Pancreas (tissue), 10 donors: ENCODE data around the gene ITFG1. TPM values are rescaled to one million over a fixed set of nuclear protein-coding genes. Genes with fewer than 3 reads are reported as not detected.

Source experiments
- ATAC-seq, 4 donors: fragments of 200-7000 bp; cut with Tn5 transposase; one replicate each; pipeline versions ENCODE4 v1.8.0 to v1.9.1; 2020; ENCODE audit warnings: mild to moderate bottlenecking in 4 of 4, moderate library complexity in 4 of 4
- DNase-seq, 6 donors: peaks; one replicate each; pipeline ENCODE4 v3.0.0-alpha.2; 2020
- FAIRE-seq: peaks from 2 replicates; lab custom pipeline; 2012; peaks lifted over from hg19 to GRCh38; lab: Jason Lieb, UNC
- H3K27ac ChIP-seq, 4 donors: fragments of 200-600 bp; sonication (generic); 1 replicate in 3 of 4; 2 replicates in 1 of 4; pipeline versions ENCODE4 v1.5.0 to v1.8.0; 2020
- H3K27me3 ChIP-seq, 4 donors: fragments of 200-600 bp; one replicate each; pipeline ENCODE4 v1.8.0; 2021
- H3K36me3 ChIP-seq, 3 donors: fragments of 200-600 bp; sonication (generic) in 1 of 3; one replicate each; pipeline versions ENCODE4 v1.5.0 to v1.8.0; 2020 to 2021
- H3K4me1 ChIP-seq, 3 donors: fragments of 200-600 bp; one replicate each; pipeline ENCODE4 v1.8.0; 2021
- H3K4me3 ChIP-seq, 4 donors: fragments of 200-600 bp; sonication (generic) in 2 of 4; one replicate each; pipeline versions ENCODE4 v1.5.0 to v1.8.0; 2020 to 2021
- H3K9me3 ChIP-seq, 4 donors: fragments of 200-600 bp; one replicate each; pipeline ENCODE4 v1.8.0; 2021
- CTCF ChIP-seq, 4 donors: fragments of 200-600 bp; sonication (generic) in 3 of 4; IDR thresholded peaks; one replicate each; pipeline versions ENCODE4 v1.5.0 to v1.8.0; 2021; ENCODE audit warnings: antibody characterized with exemption in 4 of 4
- WGBS, 2 donors: extraction: QIAGEN DNeasy Blood & Tissue Kit; methylation state at CpG; one replicate each; pipeline ENCODE4 v1.1.7; 2013; 5-methylcytosine and 5-hydroxymethylcytosine counted together
- intact Hi-C, 3 donors: fragments of 100-400 bp; cut with DNase I; formaldehyde crosslinking; loops; one replicate each; pipeline versions ENCODE4 v1.11.1 to v1.14.2; 2022
- polyA plus RNA-seq, 2 donors: library from polyadenylated mRNA; stranded (reverse); fragments of 200-250 nt; gene quantifications; one replicate each; pipeline ENCODE4 v1.2.3, GENCODE V29; 2013
- total RNA-seq, 6 donors: library from RNA; stranded (reverse); fragmentation: NEBNext Ultra II Directional in 4 of 6; extraction: Animal tissue kit (Norgen Biotek cat#: 25700) in 4 of 6; gene quantifications; one replicate each; pipeline versions ENCODE4 v1.2.1 to v1.2.4, GENCODE V29; 2021 to 2023
- donor health status: healthy with polysubstance abuse.
- donor health status: DM: no; HTN: no; CAD: no; lungs with moderate emphysema.
- donor health status: DM: no; HTN: no; CAD: no.
- donor health status: control.
- donor health status: control.
- donor health status: Bipolar disorder and iron deficiency.
- donor health status: DM: yes; HTN: yes; CAD: no.
- donor health status: DM: no; HTN: no; CAD: no.
- donor health status: DM: no; HTN: no; CAD: no.
- donor health status: DM: yes; HTN: yes; CAD: no.

ITFG1 gene
- total and polyA plus RNA-seq, 8 donors = 5.9 to 33.9 (median 21.2) TPM

- 2 to 3% methylated on average over 70 to 111 of the region's 111 CpGs for WGBS, 2 donors
- TF ChIP-seq CTCF (IDR thresholded peaks at IDR 0.05) = peak in 3 of 4 donors; percentile 25 to 35 (median 35)
- no peaks in the 10 kb centered on the region for H3K9me3 ChIP-seq
Observed at GRCh38 chr16:47142821-47143676, 317.8 kb downstream of the ITFG1 start.

GRCh38 chr16:47142486-47142820, 318.4 kb downstream of the ITFG1 start:
- ATAC-seq = peak in 1 of 4 donors; percentile 10
- H3K27me3 ChIP-seq = peaks cover 0 to 6% (median 0%) of the 10 kb centered on the region in 4 donors
- H3K27ac ChIP-seq = no peak overlapping the region
- no peak for DNase-seq
- TF ChIP-seq CTCF (IDR thresholded peaks at IDR 0.05) = no peak
- WGBS, 2 donors = 5 to 11% methylated on average over 8 of the region's 8 CpGs
- intact Hi-C loops = loop anchor here in 1 of 3 donors (5.0 kb wide), 1 partner anchor 910 kb away; no protein-coding TSS in a partner anchor
- no peaks in the 10 kb centered on the region for H3K9me3 ChIP-seq
- peak overlapping the region in 3 of 4 donors; percentile 8 to 54 (median 39) for H3K4me3 ChIP-seq
- no peaks in the 10 kb centered on the region for H3K36me3 ChIP-seq
- FAIRE-seq = no peak
- peaks cover 0 to 14% (median 12%) of the 10 kb centered on the region in 3 donors for H3K4me1 ChIP-seq

More at GRCh38 chr16:47142821-47143676, 317.8 kb downstream of the ITFG1 start:
- Histone ChIP-seq H3K4me1 (peaks cover 0 to 14% (median 12%) of the 10 kb centered on the region in 3 donors), H3K4me3 (peak overlapping the region; percentile 8 to 54 (median 28)), H3K27ac (no peak overlapping the region), H3K36me3 (no peaks in the 10 kb centered on the region), H3K27me3 (peaks cover 0 to 6% (median 0%) of the 10 kb centered on the region in 4 donors)
- ATAC-seq (peak; percentile 51 to 63 (median 59)), FAIRE-seq (no peak), DNase-seq (peak; percentile 4 to 80 (median 47))
- intact Hi-C loops = loop anchor here in 1 of 3 donors (5.0 kb wide), 1 partner anchor 909 kb away; no protein-coding TSS in a partner anchor

- 3% methylated on average over 26 of the region's 26 CpGs for WGBS, 2 donors
- DNase-seq = peak; percentile 71 to 87 (median 80)
- intact Hi-C loops = loop anchor here in 1 of 3 donors (5.0 kb wide), 1 partner anchor 910 kb away; no protein-coding TSS in a partner anchor
- Histone ChIP-seq H3K36me3 (no peaks in the 10 kb centered on the region), H3K9me3 (no peaks in the 10 kb centered on the region), H3K27ac (no peak overlapping the region), H3K27me3 (peaks cover 0 to 6% (median 0%) of the 10 kb centered on the region in 4 donors), H3K4me1 (peaks cover 0 to 14% (median 12%) of the 10 kb centered on the region in 3 donors), H3K4me3 (peak overlapping the region in 2 of 4 donors; percentile 39 to 54)
- TF ChIP-seq CTCF (IDR thresholded peaks at IDR 0.05) = peak; percentile 52 to 89 (median 78)
- peak; percentile 90 to 97 (median 92) for ATAC-seq
- FAIRE-seq = no peak
Observed at GRCh38 chr16:47141773-47142485, 318.9 kb downstream of the ITFG1 start.

- no peak for FAIRE-seq
- ATAC-seq = no peak
- no peak overlapping the region for H3K27ac ChIP-seq
- H3K36me3 ChIP-seq = no peaks in the 10 kb centered on the region
- DNase-seq = no peak
- 60 to 67% methylated on average over 4 of the region's 4 CpGs for WGBS, 2 donors
- no peak overlapping the region for H3K4me3 ChIP-seq
- peaks cover 0 to 6% (median 0%) of the 10 kb centered on the region in 4 donors for H3K27me3 ChIP-seq
- no peak for TF ChIP-seq CTCF (IDR thresholded peaks at IDR 0.05)
- intact Hi-C loops = loop anchor here in 1 of 3 donors (5.0 kb wide), 1 partner anchor 912 kb away; no protein-coding TSS in a partner anchor
- no peaks in the 10 kb centered on the region for H3K9me3 ChIP-seq
- peaks cover 0 to 14% (median 12%) of the 10 kb centered on the region in 3 donors for H3K4me1 ChIP-seq
Observed at GRCh38 chr16:47140686-47141085, 320.2 kb downstream of the ITFG1 start.
